Stimulated activated CD4-positive, alpha-beta T cell treated with anti-CD3 and anti-CD28 coated beads, Interleukin-2, amount 100 ng/mL, for 24 hours (primary cell): ENCODE measurements around the gene MAML3.

Experiments
- DNase-seq, 2 donors: peaks; one replicate each; pipeline ENCODE4 v3.0.0-alpha.2; 2020

The MAML3 gene

DNA sequence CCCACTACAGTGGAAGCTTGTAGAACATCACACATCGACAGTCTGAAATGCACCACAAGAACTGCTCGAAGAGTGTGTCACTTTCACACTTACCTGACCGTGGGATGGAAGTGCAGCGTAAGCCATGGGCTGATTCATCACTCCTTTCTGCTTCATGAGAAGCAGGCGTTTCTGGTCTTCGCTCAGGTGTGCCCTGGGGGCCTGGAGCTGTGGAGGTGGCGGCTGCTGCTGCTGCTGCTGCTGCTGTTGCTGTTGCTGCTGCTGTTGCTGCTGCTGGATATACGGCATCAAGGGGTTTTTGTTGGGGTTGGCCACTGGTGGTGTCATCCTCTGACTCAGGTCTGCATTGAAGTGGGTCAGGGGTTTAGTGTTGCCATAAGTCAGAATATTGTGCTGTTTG, 264.7 kb downstream of the MAML3 start:
- DNase-seq = no peak

DNA sequence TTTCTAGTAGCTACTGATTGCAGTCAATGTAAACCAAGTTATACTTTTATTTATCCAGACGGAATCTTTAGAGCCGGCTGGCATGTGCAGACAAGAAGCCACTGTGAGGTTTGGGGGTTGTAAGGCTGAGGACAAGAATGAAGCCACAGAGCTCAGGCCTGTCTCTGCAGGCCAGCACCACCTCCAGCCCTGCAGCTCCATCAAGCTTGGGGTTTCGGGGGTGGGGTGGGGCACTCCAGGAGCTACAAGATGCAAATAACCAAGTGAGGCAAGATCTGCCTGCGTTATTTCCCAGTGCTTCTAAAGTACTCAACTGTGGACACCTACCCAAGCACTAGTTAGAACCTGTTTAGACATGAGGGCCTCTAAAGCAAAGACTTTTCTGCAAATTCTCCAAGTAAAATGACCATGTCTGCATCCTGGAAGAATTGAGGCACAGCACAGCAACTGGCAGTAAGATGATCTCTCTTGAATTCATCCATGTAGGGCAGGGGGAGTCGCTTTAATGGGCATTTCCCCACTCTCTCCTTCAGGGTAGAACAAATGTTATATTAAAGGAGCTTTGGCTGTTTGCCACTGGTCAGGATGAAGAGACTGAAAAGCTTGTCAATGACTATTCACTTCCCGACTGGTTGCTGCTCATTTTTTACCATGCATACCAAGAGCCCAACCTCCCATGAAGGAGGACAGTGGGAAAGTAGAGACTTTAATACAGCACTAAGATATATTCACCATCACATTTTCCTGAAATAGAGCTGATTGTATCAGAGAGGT, 265.8 kb downstream of the MAML3 start:
- DNase-seq = no peak

GRCh38 chr4:139887376-139887802, 266.6 kb downstream of the MAML3 start:
- DNase-seq = no peak

- no peak for DNase-seq
Observed at GRCh38 chr4:139886798-139887197, 267.2 kb downstream of the MAML3 start.

DNA sequence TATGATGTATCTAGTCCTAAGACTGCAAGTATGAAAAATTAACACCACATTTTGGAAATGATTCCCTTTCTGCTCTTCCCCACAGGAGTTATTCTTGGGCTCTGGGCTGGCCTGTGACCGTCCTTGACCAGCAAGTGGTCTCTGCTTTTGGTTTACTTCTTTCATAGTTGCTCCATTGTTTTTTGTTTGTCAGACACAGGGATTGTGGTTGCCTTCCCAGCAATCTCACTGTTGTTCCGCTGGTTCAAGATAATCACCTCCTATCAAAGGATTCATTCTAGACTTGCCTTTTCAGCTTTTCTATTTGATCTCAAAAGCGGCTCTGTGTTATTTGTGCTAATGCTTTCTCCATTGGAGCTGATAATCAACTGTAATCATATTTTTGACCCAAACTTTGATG, 269.5 kb downstream of the MAML3 start:
- DNase-seq = no peak

DNA sequence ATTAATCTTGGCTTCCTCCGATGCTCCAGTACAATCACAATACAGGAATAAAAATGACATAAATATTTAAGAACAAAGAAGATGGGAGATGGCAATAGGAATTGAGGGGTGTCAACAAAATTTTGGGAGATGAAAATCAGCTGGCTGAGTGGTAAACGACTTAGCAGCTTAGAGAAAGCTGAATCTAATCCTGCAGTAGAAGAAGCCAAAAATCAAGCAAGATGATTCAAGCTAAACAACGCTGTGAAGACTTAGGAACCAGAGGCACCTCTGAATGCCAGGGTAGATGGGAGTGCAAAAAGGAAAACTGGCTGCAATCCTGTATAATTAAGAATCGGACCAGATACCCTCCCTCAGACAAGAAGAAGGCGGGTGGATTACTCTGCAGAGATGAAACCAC, 273.1 kb downstream of the MAML3 start:
- DNase-seq = no peak

DNA sequence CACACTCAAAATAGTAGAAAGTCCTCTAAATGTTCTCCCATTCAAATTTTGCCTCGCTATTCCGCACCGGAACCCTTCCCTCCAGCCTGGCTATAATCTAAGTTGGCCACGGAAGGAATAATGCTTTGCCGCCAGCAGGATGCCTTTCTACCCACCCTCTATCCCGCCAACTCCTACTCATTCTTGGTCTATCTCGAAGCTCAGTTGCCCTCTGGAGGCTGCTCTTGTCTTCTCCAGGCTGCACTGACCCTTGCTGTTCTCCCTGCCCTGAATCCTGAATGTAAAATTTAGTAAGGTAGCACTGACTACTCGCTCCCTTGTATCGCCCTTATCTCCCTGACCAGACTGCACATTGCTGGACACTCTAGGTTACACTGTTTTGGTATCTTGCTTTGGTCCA, 275.9 kb downstream of the MAML3 start:
- no peak for DNase-seq

DNA sequence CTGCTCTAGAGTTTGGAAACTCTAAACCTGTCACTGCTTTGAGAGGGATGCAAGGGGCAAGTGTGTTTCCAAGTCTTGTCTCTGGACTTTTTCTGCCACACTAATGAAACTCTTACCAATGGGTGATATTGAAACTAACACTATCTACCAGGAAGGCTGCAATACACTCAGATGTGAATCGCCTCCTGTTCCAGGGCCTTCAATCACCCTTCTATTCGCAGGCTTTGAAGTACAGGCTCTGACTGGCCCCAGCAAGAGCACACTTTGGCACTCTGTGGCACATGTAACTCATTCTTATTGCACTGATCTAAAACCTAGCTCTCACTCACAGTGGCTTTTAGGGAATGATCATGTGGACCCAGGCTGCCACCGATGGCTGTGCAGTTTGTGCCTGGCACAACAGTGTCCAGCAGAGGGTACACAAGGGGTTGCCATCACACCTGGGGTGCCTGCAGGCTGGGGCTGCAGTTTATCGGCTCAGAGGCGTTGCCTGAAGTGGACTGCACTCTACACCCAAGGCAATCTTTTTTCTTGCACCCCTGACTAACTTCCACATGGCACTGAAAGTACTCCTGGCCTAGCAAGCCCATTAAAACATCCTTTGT, 277.5 kb downstream of the MAML3 start:
- no peak for DNase-seq

DNA sequence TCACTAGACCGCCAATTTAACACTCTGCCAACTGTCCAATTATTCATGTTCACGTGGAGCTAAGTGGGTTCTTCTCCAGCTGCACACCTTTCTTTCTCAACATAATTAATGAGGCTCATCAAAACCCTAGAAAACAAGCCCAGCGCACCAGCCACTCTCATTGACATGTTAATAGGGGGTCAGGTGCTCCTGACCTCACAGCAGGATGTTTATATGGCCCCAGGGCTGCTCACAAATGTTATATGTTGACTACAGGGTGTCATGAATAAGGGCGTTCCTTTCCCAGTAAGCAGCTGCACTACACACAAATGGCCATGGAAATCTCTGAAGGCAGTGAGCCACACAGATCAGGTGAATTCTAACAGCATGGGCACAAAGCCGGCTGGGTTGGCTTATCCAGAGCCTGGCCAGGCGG, 278.6 kb downstream of the MAML3 start:
- DNase-seq = no peak

GRCh38 chr4:139873111-139873860, 280.7 kb downstream of the MAML3 start:
- no peak for DNase-seq

- DNase-seq = no peak
Observed at GRCh38 chr4:139872274-139872673, 281.7 kb downstream of the MAML3 start.

GRCh38 chr4:139869810-139870209, 284.2 kb downstream of the MAML3 start:
- no peak for DNase-seq

DNA sequence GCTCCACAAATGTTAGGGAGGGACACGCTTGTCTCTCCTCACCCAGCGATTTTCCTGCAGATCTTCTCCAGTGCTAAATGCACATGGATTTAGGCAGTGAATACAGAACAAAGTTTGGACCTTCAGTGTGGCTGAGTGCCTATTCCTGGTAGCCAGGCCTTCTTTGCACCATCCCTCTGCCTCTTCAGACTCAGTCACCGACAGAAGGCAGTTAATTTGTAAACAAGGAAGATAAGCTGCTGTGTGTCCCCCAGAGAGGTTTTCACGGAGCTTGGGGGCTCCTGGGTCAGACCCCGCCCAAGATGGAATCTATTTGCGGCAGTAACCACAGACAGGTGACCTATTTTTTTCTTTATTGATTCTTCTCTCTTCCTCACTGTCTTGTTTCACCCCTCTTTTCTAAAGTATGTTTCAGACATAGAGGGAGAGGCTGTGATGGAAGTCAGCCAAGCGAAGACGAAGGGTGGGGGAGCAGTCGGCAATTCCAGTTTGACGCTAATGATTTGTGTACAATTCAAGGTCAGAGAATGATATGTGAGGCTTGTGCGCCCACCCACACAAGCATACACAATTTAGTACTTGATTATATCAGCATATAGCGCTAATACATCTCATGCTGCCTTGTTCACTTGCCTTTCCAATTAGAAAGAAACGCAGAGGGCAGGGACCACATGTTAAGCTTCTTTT, 287.6 kb downstream of the MAML3 start:
- DNase-seq = no peak

GRCh38 chr4:139865537-139865936, 288.4 kb downstream of the MAML3 start:
- no peak for DNase-seq

DNA sequence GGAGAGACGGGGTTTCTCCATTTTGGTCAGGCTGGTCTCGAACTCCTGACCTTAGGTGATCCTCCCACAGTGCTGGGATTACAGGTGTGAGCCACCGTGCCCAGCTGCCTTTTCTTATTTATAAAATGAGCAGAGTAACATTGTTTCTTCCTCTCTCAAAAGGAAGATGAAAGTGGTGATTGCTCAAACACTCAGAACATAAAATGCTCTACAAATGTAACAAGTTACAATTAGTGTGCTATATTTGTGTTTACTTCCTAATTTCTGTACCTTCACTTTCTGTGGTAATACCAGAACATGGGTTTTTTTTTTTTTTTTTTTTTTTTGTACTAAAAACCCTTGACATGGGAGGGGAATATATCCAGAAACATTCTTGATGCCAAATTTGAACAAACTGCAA, 290.5 kb downstream of the MAML3 start:
- DNase-seq = no peak

- no peak for DNase-seq
Observed at GRCh38 chr4:139861471-139861870, 292.5 kb downstream of the MAML3 start.

DNA sequence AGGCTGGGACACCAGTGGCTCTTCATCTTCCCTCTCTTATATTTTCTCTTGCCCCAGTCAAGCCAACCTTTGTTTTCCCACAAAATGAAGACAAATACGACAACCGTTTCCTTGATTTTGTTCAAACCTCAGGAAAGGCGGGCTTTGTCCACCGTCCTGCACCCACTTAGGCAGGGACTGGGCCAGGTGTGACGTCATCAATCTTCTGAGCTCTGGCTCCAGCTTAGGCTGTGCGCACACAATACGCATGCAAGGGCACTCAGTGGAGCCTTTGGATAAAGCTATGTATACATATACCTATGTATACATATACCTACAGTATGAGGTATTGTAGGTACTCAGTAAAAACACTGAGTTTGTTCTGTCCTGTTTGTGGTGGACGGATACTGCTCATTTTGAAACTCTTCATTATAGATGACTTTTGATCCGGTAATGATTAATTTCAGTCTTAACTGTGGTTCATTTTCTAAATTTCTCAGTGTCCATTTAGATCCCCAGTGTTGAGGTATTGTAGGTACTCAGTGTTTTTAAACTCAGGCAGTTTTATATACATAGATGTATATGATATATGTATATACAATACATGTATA, 293.5 kb downstream of the MAML3 start:
- no peak for DNase-seq

DNA sequence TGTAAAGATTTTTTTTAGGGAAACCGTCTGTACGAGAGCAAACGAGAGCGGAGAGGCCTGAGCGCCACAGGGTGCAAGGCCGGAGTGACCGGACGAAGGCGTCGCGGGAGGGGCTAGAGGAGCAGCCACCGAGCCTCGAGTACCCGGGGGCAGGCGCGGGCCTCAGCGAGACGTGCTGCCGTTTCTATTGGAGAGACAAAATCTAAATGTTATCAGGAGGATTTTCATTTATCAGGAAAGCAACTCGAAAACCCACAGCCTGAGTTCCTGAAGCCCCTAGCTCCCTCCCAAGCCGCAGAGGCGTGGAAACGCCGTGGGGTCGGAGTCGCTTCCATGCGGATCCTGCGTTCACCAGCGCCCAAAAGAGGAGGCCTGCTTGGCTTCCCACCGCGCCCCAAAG, 294.1 kb downstream of the MAML3 start:
- no peak for DNase-seq

DNA sequence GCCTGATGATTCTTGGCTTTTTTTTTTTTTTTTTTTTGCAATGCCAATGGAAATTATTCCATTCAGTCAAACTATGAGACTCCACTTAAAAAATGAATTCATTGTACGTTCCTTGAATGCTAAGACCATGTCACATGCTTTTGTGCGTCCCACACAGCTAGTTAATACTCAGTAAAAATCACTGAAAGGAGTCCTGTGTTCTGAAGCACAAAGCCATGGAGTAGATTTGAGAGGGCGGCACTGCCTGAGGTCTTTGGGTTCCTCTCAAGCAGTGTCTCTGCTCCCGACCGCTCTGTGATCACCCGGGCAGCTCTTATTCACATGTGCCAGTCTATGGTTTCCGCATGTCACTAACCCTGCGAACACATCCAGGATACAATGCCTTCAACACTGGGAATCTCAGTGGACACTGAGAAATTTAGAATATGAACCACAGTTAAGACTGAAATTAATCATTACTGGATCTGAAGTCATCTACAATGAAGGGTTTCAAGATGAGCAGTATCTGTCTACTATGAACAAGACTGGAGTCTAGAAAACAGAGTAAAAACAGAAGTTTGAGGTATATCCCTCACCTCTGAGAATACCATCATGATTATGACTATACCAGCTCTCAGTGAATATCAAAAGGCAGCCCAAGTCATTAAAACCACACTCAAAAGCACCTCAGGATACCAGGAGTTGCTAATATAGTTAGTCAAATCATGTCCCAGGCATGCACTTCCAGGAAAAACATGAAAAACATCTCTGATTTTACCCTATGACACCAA, 295.4 kb downstream of the MAML3 start:
- DNase-seq = no peak

DNA sequence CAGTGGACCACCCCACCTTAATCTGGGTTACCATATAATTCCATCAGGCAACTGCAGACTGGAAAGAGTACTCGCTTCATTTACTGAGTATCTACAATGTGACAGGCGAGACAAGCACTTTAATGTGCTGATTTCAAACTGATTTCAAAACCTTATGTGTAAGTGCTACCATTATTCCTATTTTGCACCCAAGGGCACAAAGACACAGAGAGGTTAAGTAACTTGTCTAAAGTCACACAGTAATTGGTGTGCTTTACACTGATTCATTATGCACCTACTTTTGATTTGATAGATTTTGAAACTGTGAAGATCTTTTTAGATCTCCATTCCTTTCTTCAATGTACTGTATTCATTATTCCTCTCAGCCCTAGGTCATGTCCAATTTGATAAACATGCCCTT, 296.0 kb downstream of the MAML3 start:
- DNase-seq = no peak

GRCh38 chr4:139857021-139857420, 297.0 kb downstream of the MAML3 start:
- DNase-seq = no peak
